NCI-H2081 (cell line): ENCODE data around the gene MAD1L1.
"Not testable (repeated sequence)": the region's sequence is repeated elsewhere in the genome, so short reads cannot be mapped to it uniquely, and the experiment has no call there.

Source experiments
- DNase-seq, 2 experiments: peaks; one replicate each; lab custom pipeline; 2025; lab: John Stamatoyannopoulos, UW

The MAD1L1 gene

GRCh38 chr7:2002561-2003450 is 229.9 kb downstream of the MAD1L1 start:
- DNase-seq: no peak

GRCh38 chr7:2001601-2002442 is 230.9 kb downstream of the MAD1L1 start:
- DNase-seq: no peak

GRCh38 chr7:2000746-2001321 is 231.9 kb downstream of the MAD1L1 start:
- DNase-seq: no peak

GRCh38 chr7:2000153-2000687 is 232.5 kb downstream of the MAD1L1 start:
- no peak for DNase-seq

GRCh38 chr7:1999278-1999984 is 233.3 kb downstream of the MAD1L1 start:
- DNase-seq: no peak

GRCh38 chr7:1998146-1998545 is 234.6 kb downstream of the MAD1L1 start:
- DNase-seq: no peak

- DNase-seq: no peak
Observed at GRCh38 chr7:1997537-1998076, 235.1 kb downstream of the MAD1L1 start.

GRCh38 chr7:1996816-1997215 is 235.9 kb downstream of the MAD1L1 start:
- no peak for DNase-seq

- DNase-seq: not testable (repeated sequence)
Observed at GRCh38 chr7:1995911-1996420, 236.8 kb downstream of the MAD1L1 start.

GRCh38 chr7:1995426-1995825 is 237.3 kb downstream of the MAD1L1 start:
- no peak for DNase-seq

- DNase-seq: no peak
Observed at GRCh38 chr7:1994931-1995330, 237.8 kb downstream of the MAD1L1 start.

- no peak for DNase-seq
Observed at GRCh38 chr7:1993776-1994740, 238.7 kb downstream of the MAD1L1 start.

GRCh38 chr7:1993031-1993695 is 239.6 kb downstream of the MAD1L1 start:
- no peak for DNase-seq

GRCh38 chr7:1992554-1992953 is 240.2 kb downstream of the MAD1L1 start:
- DNase-seq: no peak

- no peak for DNase-seq
Observed at GRCh38 chr7:1990001-1990670, 242.6 kb downstream of the MAD1L1 start.

GRCh38 chr7:1989049-1989860 is 243.5 kb downstream of the MAD1L1 start:
- DNase-seq: no peak

GRCh38 chr7:1988533-1988930 is 244.2 kb downstream of the MAD1L1 start:
- DNase-seq: no peak
